Measurements from ENCODE around the gene OGFOD1.

The OGFOD1 gene

GRCh38 chr16:56417138-56417537 is 34.2 kb upstream of the OGFOD1 start:
- Histone ChIP-seq H3K4me3 (ENCODE audit: low read depth, low read length) (no peak overlapping the region), H3K4me1 (peaks cover 12% of the 10 kb centered on the region), H3K4me2 (ENCODE audit: low read length) (no peak overlapping the region), H3K27me3 (ENCODE audit: control insufficient read depth, insufficient read depth, low read length) (no peaks in the 10 kb centered on the region), H3K79me2 (peaks cover 40% of the 10 kb centered on the region), H3K9me3 (ENCODE audit: control insufficient read depth, low read length) (no peaks in the 10 kb centered on the region), H3K9ac (no peak overlapping the region), H3K36me3 (ENCODE audit: control insufficient read depth, insufficient read depth, low read length) (no peaks in the 10 kb centered on the region), H3K27ac (no peak overlapping the region), H2AFZ (no peak overlapping the region)
- TF ChIP-seq, protein P1, sequence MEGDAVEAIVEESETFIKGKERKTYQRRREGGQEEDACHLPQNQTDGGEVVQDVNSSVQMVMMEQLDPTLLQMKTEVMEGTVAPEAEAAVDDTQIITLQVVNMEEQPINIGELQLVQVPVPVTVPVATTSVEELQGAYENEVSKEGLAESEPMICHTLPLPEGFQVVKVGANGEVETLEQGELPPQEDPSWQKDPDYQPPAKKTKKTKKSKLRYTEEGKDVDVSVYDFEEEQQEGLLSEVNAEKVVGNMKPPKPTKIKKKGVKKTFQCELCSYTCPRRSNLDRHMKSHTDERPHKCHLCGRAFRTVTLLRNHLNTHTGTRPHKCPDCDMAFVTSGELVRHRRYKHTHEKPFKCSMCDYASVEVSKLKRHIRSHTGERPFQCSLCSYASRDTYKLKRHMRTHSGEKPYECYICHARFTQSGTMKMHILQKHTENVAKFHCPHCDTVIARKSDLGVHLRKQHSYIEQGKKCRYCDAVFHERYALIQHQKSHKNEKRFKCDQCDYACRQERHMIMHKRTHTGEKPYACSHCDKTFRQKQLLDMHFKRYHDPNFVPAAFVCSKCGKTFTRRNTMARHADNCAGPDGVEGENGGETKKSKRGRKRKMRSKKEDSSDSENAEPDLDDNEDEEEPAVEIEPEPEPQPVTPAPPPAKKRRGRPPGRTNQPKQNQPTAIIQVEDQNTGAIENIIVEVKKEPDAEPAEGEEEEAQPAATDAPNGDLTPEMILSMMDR (IDR thresholded peaks at IDR 0.05): no peak

GRCh38 chr16:56419740-56420548 is 31.4 kb upstream of the OGFOD1 start:
- H3K36me3 ChIP-seq (ENCODE audit: control insufficient read depth, insufficient read depth, low read length): no peaks in the 10 kb centered on the region
- peaks cover 48% of the 10 kb centered on the region for H3K79me2 ChIP-seq
- peak overlapping the region; percentile 4 for H3K4me3 ChIP-seq (ENCODE audit: low read depth, low read length)
- H3K4me2 ChIP-seq (ENCODE audit: low read length): no peak overlapping the region
- no peak overlapping the region for H3K27ac ChIP-seq
- peaks cover 16% of the 10 kb centered on the region for H3K4me1 ChIP-seq
- no peaks in the 10 kb centered on the region for H3K9me3 ChIP-seq (ENCODE audit: control insufficient read depth, low read length)
- H2AFZ ChIP-seq: no peak overlapping the region
- TF ChIP-seq, protein P1 (IDR thresholded peaks at IDR 0.05): no peak
- no peak overlapping the region for H3K9ac ChIP-seq
- H3K27me3 ChIP-seq (ENCODE audit: control insufficient read depth, insufficient read depth, low read length): no peaks in the 10 kb centered on the region

DNA sequence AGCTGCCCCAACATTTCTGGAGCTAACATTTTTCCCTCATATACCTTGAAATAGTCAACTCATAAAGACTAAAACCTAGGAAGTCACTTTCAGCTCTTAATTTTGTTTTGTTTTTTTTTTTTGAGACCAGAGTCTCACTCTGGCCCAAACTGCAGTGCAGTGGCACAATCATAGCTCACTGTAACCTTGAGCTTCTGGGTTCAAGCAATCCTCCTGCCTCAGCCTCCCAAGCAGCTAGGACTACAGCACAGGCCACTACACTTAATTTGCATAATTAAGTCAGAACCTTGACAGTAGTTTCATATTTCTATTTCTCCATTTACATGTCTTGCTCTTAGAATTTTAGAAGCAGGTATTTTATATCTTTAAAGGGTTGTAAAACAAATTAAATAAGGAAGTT is 30.7 kb upstream of the OGFOD1 start:
- H3K4me1 ChIP-seq: peaks cover 16% of the 10 kb centered on the region
- H3K9ac ChIP-seq: no peak overlapping the region
- TF ChIP-seq, protein P1 (IDR thresholded peaks at IDR 0.05): no peak
- H3K36me3 ChIP-seq (ENCODE audit: control insufficient read depth, insufficient read depth, low read length): no peaks in the 10 kb centered on the region
- no peak overlapping the region for H3K4me2 ChIP-seq (ENCODE audit: low read length)
- H3K27ac ChIP-seq: no peak overlapping the region
- no peaks in the 10 kb centered on the region for H3K27me3 ChIP-seq (ENCODE audit: control insufficient read depth, insufficient read depth, low read length)
- H3K4me3 ChIP-seq (ENCODE audit: low read depth, low read length): no peak overlapping the region
- H3K9me3 ChIP-seq (ENCODE audit: control insufficient read depth, low read length): no peaks in the 10 kb centered on the region
- peaks cover 48% of the 10 kb centered on the region for H3K79me2 ChIP-seq
- no peak overlapping the region for H2AFZ ChIP-seq

- Histone ChIP-seq H3K79me2 (peaks cover 48% of the 10 kb centered on the region), H3K4me2 (ENCODE audit: low read length) (no peak overlapping the region), H3K36me3 (ENCODE audit: control insufficient read depth, insufficient read depth, low read length) (no peaks in the 10 kb centered on the region), H3K27me3 (ENCODE audit: control insufficient read depth, insufficient read depth, low read length) (no peaks in the 10 kb centered on the region), H3K4me3 (ENCODE audit: low read depth, low read length) (no peak overlapping the region), H3K27ac (no peak overlapping the region), H3K4me1 (peaks cover 16% of the 10 kb centered on the region), H3K9ac (no peak overlapping the region), H3K9me3 (ENCODE audit: control insufficient read depth, low read length) (no peaks in the 10 kb centered on the region), H2AFZ (no peak overlapping the region)
- TF ChIP-seq, protein P1 (IDR thresholded peaks at IDR 0.05): no peak
Observed at GRCh38 chr16:56421313-56421712, 30.0 kb upstream of the OGFOD1 start.

All from parathyroid adenoma (tissue), 2 donors.